Measurements from ENCODE around the gene LAMP2. TPM values are rescaled to one million over a fixed set of nuclear protein-coding genes. Genes with fewer than 3 reads are reported as not detected.

Gene LAMP2
- total and polyA plus RNA-seq, 9 of the 15 experiments (the other 6 are each of a cell fraction or from before 2014, with no cell fraction given): 22.3 to 77.7 (median 48.6) TPM

DNA sequence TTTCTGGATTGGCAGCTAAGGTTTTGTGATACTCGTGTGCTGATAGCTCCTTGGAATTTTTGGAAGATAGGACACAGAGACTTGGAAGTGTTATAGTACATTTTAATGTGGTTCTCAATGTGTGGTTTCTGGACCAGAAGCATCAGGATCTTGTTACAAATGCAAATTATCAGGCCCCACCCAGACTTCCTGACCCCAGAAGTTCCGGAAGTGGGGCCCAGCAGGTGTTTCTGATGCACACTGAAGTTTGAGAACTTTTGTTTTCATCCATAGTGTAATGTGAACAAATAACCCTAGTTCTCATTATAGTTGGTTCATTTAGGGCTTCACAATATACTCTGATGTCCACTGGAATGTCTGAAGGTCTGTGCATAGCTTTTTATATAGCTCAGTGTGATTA is 49.6 kb downstream of the LAMP2 start:
- Histone ChIP-seq H3K4me3 (no peak overlapping the region), H4K20me1 (replicated peaks; ENCODE audit: control insufficient read depth, insufficient read depth, low read length) (no peaks in the 10 kb centered on the region), H3K79me2 (ENCODE audit: control insufficient read depth, insufficient read depth, low read length) (no peaks in the 10 kb centered on the region), H3K27me3 (ENCODE audit: control insufficient read depth in 2 of 2, insufficient read depth in 2 of 2, low read length in 2 of 2) (peaks cover 0 to 13% of the 10 kb centered on the region in 2 experiments; a peak in 3 of 5 replicates), H3K9me3 (replicated peaks; ENCODE audit: control insufficient read depth, insufficient read depth, low read depth, low read length) (no peaks in the 10 kb centered on the region), H3K27ac (ENCODE audit: extremely low read depth, low read depth, low read length) (no peak overlapping the region), H3K9me1 (ENCODE audit: control insufficient read depth, insufficient read depth, low read length) (no peaks in the 10 kb centered on the region), H3K4me2 (ENCODE audit: insufficient read depth, low read length) (no peak overlapping the region), H2AFZ (ENCODE audit: low read depth, low read length) (no peak overlapping the region), H3K9ac (ENCODE audit: insufficient read depth in 1 of 2, low read depth in 2 of 2, low read length in 2 of 2) (no peak overlapping the region), H3K36me3 (ENCODE audit: control insufficient read depth, insufficient read depth, low read length) (no peaks in the 10 kb centered on the region), H3K4me1 (replicated peaks in 1 of 2; ENCODE audit: control insufficient read depth in 2 of 2, insufficient read depth in 2 of 2, low read length in 2 of 2) (no peaks in the 10 kb centered on the region; a peak in 1 of 5 replicates)
- no TSS peak for BruUV-seq (replicated peaks)
- no peak for FAIRE-seq
- POLR2A ChIA-PET: interaction anchor here (0.6 kb wide), 1 partner anchor 401 kb away, joined by 3 read pairs; no protein-coding TSS in a partner anchor
- in situ Hi-C loops (cut with MboI) (no loop called here), intact Hi-C loops (cut with micrococcal nuclease) (no loop called here)
- DNase-seq (ENCODE audit: extremely low read depth in 1 of 4, low spot score in 3 of 4): no peak
- CTCF ChIA-PET (ENCODE audit: low intra/inter-chr PET ratio): no interaction called here
- ATAC-seq: no peak
- WGBS (ENCODE audit: insufficient coverage, low coverage, missing lambda C conversion rate): 0% methylated on average over 2 of the region's 2 CpGs
- no peak for TF ChIP-seq TOE1 (IDR thresholded peaks at IDR 0.05; ENCODE audit: borderline replicate concordance)
- TF ChIP-seq TOE1 (CRISPR knock-in tag; IDR thresholded peaks at IDR 0.05; ENCODE audit: borderline replicate concordance, low read depth): no peak
- no peak for TF ChIP-seq SOX6 (IDR thresholded peaks at IDR 0.05)
- TF ChIP-seq, protein P1, sequence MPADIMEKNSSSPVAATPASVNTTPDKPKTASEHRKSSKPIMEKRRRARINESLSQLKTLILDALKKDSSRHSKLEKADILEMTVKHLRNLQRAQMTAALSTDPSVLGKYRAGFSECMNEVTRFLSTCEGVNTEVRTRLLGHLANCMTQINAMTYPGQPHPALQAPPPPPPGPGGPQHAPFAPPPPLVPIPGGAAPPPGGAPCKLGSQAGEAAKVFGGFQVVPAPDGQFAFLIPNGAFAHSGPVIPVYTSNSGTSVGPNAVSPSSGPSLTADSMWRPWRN (IDR thresholded peaks at IDR 0.05; ENCODE audit: low read depth): no peak
- TF ChIP-seq ZNF780A (CRISPR knock-in tag; IDR thresholded peaks at IDR 0.05): no peak
- TF ChIP-seq, protein P2, sequence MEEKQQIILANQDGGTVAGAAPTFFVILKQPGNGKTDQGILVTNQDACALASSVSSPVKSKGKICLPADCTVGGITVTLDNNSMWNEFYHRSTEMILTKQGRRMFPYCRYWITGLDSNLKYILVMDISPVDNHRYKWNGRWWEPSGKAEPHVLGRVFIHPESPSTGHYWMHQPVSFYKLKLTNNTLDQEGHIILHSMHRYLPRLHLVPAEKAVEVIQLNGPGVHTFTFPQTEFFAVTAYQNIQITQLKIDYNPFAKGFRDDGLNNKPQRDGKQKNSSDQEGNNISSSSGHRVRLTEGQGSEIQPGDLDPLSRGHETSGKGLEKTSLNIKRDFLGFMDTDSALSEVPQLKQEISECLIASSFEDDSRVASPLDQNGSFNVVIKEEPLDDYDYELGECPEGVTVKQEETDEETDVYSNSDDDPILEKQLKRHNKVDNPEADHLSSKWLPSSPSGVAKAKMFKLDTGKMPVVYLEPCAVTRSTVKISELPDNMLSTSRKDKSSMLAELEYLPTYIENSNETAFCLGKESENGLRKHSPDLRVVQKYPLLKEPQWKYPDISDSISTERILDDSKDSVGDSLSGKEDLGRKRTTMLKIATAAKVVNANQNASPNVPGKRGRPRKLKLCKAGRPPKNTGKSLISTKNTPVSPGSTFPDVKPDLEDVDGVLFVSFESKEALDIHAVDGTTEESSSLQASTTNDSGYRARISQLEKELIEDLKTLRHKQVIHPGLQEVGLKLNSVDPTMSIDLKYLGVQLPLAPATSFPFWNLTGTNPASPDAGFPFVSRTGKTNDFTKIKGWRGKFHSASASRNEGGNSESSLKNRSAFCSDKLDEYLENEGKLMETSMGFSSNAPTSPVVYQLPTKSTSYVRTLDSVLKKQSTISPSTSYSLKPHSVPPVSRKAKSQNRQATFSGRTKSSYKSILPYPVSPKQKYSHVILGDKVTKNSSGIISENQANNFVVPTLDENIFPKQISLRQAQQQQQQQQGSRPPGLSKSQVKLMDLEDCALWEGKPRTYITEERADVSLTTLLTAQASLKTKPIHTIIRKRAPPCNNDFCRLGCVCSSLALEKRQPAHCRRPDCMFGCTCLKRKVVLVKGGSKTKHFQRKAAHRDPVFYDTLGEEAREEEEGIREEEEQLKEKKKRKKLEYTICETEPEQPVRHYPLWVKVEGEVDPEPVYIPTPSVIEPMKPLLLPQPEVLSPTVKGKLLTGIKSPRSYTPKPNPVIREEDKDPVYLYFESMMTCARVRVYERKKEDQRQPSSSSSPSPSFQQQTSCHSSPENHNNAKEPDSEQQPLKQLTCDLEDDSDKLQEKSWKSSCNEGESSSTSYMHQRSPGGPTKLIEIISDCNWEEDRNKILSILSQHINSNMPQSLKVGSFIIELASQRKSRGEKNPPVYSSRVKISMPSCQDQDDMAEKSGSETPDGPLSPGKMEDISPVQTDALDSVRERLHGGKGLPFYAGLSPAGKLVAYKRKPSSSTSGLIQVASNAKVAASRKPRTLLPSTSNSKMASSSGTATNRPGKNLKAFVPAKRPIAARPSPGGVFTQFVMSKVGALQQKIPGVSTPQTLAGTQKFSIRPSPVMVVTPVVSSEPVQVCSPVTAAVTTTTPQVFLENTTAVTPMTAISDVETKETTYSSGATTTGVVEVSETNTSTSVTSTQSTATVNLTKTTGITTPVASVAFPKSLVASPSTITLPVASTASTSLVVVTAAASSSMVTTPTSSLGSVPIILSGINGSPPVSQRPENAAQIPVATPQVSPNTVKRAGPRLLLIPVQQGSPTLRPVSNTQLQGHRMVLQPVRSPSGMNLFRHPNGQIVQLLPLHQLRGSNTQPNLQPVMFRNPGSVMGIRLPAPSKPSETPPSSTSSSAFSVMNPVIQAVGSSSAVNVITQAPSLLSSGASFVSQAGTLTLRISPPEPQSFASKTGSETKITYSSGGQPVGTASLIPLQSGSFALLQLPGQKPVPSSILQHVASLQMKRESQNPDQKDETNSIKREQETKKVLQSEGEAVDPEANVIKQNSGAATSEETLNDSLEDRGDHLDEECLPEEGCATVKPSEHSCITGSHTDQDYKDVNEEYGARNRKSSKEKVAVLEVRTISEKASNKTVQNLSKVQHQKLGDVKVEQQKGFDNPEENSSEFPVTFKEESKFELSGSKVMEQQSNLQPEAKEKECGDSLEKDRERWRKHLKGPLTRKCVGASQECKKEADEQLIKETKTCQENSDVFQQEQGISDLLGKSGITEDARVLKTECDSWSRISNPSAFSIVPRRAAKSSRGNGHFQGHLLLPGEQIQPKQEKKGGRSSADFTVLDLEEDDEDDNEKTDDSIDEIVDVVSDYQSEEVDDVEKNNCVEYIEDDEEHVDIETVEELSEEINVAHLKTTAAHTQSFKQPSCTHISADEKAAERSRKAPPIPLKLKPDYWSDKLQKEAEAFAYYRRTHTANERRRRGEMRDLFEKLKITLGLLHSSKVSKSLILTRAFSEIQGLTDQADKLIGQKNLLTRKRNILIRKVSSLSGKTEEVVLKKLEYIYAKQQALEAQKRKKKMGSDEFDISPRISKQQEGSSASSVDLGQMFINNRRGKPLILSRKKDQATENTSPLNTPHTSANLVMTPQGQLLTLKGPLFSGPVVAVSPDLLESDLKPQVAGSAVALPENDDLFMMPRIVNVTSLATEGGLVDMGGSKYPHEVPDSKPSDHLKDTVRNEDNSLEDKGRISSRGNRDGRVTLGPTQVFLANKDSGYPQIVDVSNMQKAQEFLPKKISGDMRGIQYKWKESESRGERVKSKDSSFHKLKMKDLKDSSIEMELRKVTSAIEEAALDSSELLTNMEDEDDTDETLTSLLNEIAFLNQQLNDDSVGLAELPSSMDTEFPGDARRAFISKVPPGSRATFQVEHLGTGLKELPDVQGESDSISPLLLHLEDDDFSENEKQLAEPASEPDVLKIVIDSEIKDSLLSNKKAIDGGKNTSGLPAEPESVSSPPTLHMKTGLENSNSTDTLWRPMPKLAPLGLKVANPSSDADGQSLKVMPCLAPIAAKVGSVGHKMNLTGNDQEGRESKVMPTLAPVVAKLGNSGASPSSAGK (IDR thresholded peaks at IDR 0.05): no peak

All from K562 (cell line).